NB4 (cell line): ENCODE measurements around the gene ZNF618.

Source experiments
- CTCF ChIP-seq: IDR thresholded peaks from one replicate; pipeline ENCODE4 v1.5.1; 2012; ENCODE audit warnings: low read depth, low read length
- POLR2A ChIP-seq: IDR thresholded peaks from 2 replicates; pipeline ENCODE4 v1.6.1; 2011; ENCODE audit warnings: mild to moderate bottlenecking; ENCODE audit not compliant: insufficient read length; ENCODE audit errors: extremely low read depth
- TF ChIP-seq, protein P1 (sequence below): IDR thresholded peaks from 2 replicates; pipeline ENCODE4 v1.6.1; 2011; ENCODE audit warnings: low read depth, low read length

DNA sequence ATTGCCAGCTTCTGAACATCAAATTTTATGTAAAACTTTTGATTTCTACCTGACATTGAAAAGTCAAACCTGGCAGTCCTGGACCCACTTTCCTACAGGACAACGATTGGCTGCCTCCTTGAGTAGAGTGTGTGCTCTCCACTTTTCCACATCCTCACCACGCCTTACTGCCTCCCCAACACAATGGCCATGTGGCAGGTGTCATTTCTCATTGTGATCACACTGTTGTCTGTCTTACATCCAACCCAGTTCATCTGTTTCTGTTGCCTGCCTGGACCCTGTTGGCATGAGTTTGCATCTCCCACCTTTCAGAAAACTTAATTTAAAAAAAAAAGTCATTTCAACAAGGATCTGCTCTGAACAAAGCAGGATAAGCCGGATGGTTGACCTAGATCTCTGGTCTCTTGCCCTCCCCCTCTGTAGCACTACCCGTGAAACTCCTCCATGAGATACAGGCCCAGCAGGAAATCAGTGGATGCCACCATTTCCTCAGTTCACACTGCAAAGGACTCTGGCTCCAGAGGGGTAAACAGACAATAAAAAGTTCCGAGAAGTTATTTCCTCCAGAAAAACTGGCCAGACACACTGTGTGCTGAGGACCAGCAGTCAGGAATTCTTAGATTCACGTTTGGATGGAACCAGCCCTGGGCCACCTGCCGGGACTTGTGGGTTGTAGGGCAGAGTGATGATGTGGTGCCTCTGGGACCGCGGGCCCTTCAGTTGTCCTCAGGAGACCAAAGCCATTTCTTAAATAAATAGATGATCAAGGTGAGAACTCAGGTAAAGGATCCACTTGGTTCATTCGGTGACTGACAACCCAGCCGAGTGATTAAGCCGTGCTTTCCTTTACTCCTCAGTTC is 153.4 kb downstream of the ZNF618 start:
- TF ChIP-seq POLR2A (no peak), CTCF (no peak)
- TF ChIP-seq, protein P1, sequence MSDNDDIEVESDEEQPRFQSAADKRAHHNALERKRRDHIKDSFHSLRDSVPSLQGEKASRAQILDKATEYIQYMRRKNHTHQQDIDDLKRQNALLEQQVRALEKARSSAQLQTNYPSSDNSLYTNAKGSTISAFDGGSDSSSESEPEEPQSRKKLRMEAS: no peak
